SU-DHL-6 (cell line): ENCODE results near the gene SCAMP5.

ENCODE experiments used
- H2AFZ ChIP-seq: fragments of 200-600 bp; sonication (generic); 2 replicates; pipeline ENCODE4 v1.6.1; 2014; ENCODE audit warnings: low read depth, mild to moderate bottlenecking, moderate library complexity, mixed read lengths, antibody characterized with exemption, low read length; ENCODE audit not compliant: severe bottlenecking
- H3F3A ChIP-seq: fragments of 200-600 bp; shearing (Covaris generic); 2 replicates; pipeline ENCODE4 v1.6.0; 2016; ENCODE audit warnings: antibody characterized with exemption, mild to moderate bottlenecking; ENCODE audit not compliant: insufficient read depth
- H3K27ac ChIP-seq: fragments of 200-600 bp; sonication (generic); 2 replicates; pipeline ENCODE4 v1.5.1; 2016; ENCODE audit warnings: low read depth, mild to moderate bottlenecking, low read length, moderate library complexity, mixed read lengths
- H3K27me3 ChIP-seq: fragments of 200-600 bp; sonication (generic), shearing (Covaris generic); 2 replicates; pipeline ENCODE4 v1.6.0; 2014; ENCODE audit warnings: mild to moderate bottlenecking, low read length
- H3K36me3 ChIP-seq: fragments of 200-600 bp; sonication (generic); 2 replicates; pipeline ENCODE4 v1.6.1; 2014; ENCODE audit warnings: mild to moderate bottlenecking, low read length, mixed read lengths
- H3K4me2 ChIP-seq: fragments of 300-600, 200-600 bp; shearing (Covaris generic), sonication (generic); 2 replicates; pipeline ENCODE4 v1.6.0; 2014; ENCODE audit warnings: low read length, low read depth, mild to moderate bottlenecking; ENCODE audit not compliant: poor library complexity, severe bottlenecking
- H3K4me3 ChIP-seq: fragments of 200-600 bp; sonication (generic); 2 replicates; pipeline ENCODE4 v1.5.1; 2014; ENCODE audit warnings: antibody characterized with exemption, low read length, mild to moderate bottlenecking, mixed read lengths; ENCODE audit not compliant: insufficient read depth, poor library complexity, severe bottlenecking
- H3K79me2 ChIP-seq: fragments of 200-600 bp; sonication (generic); 2 replicates; pipeline ENCODE4 v1.6.1; 2014; ENCODE audit warnings: mild to moderate bottlenecking, low read length, moderate library complexity; ENCODE audit not compliant: insufficient read depth
- H3K9ac ChIP-seq: fragments of 200-600 bp; sonication (generic); 2 replicates; pipeline ENCODE4 v1.7.0; 2014; ENCODE audit warnings: mild to moderate bottlenecking, low read length
- H3K9me2 ChIP-seq: fragments of 200-600 bp; sonication (generic); replicated peaks from 2 replicates; pipeline ENCODE4 v1.6.1; 2014; ENCODE audit warnings: low read length; ENCODE audit not compliant: insufficient read depth
- H3K9me3 ChIP-seq: fragments of 200-600 bp; sonication (generic); 2 replicates; pipeline ENCODE4 v1.6.1; 2014; ENCODE audit warnings: low read length, mixed read lengths; ENCODE audit not compliant: insufficient read depth
- H4K20me1 ChIP-seq: fragments of 200-600 bp; sonication (generic); 2 replicates; pipeline ENCODE4 v1.6.1; 2014; ENCODE audit warnings: low read depth, mild to moderate bottlenecking, antibody characterized with exemption, low read length, moderate library complexity, mixed read lengths
- EZH2phosphoT487 ChIP-seq: fragments of 200-600 bp; sonication (generic), shearing (Covaris generic); conservative IDR thresholded peaks from 2 replicates; pipeline ENCODE4 v1.6.1; 2018; ENCODE audit warnings: mild to moderate bottlenecking, antibody characterized with exemption, low read length, moderate library complexity, mixed read lengths
- TF ChIP-seq, protein P1 (sequence below): fragments of 200-600 bp; sonication (generic); IDR thresholded peaks from one replicate; pipeline ENCODE4 v1.5.1; 2017; ENCODE audit warnings: antibody characterized with exemption, mild to moderate bottlenecking, low read length, moderate library complexity; ENCODE audit not compliant: insufficient read depth, poor library complexity, severe bottlenecking

Gene SCAMP5

GRCh38 chr15:74954515-74954914, 40.8 kb upstream of the SCAMP5 start:
- TF ChIP-seq EZH2phosphoT487: no peak
- TF ChIP-seq, protein P1, sequence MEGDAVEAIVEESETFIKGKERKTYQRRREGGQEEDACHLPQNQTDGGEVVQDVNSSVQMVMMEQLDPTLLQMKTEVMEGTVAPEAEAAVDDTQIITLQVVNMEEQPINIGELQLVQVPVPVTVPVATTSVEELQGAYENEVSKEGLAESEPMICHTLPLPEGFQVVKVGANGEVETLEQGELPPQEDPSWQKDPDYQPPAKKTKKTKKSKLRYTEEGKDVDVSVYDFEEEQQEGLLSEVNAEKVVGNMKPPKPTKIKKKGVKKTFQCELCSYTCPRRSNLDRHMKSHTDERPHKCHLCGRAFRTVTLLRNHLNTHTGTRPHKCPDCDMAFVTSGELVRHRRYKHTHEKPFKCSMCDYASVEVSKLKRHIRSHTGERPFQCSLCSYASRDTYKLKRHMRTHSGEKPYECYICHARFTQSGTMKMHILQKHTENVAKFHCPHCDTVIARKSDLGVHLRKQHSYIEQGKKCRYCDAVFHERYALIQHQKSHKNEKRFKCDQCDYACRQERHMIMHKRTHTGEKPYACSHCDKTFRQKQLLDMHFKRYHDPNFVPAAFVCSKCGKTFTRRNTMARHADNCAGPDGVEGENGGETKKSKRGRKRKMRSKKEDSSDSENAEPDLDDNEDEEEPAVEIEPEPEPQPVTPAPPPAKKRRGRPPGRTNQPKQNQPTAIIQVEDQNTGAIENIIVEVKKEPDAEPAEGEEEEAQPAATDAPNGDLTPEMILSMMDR: no peak
- peaks cover 24% of the 10 kb centered on the region for H3K79me2 ChIP-seq
- no peaks in the 10 kb centered on the region for H3K36me3 ChIP-seq
- H3K4me2 ChIP-seq: peak overlapping the region; percentile 81
- H4K20me1 ChIP-seq: no peaks in the 10 kb centered on the region
- peak overlapping the region; percentile 77 for H3K9ac ChIP-seq
- no peak overlapping the region; the same call in 1 of the 2 replicates for H3K27ac ChIP-seq
- no peak overlapping the region for H2AFZ ChIP-seq
- peak overlapping the region; percentile 63 for H3K4me3 ChIP-seq
- 0 out of 2 replicates have a peak, but pooled peaks cover 4% of the 10 kb centered on the region for H3F3A ChIP-seq
- H3K9me2 ChIP-seq: no peaks in the 10 kb centered on the region
- no peaks in the 10 kb centered on the region for H3K9me3 ChIP-seq
- H3K27me3 ChIP-seq: no peaks in the 10 kb centered on the region

GRCh38 chr15:74955017-74955416, 40.3 kb upstream of the SCAMP5 start:
- H3K79me2 ChIP-seq: peaks cover 24% of the 10 kb centered on the region
- H4K20me1 ChIP-seq: no peaks in the 10 kb centered on the region
- no peak overlapping the region for H2AFZ ChIP-seq
- peak overlapping the region; percentile 81 for H3K4me2 ChIP-seq
- H3K9ac ChIP-seq: peak overlapping the region; percentile 77
- H3K27ac ChIP-seq: peak overlapping the region; percentile 14
- no peaks in the 10 kb centered on the region for H3K36me3 ChIP-seq
- TF ChIP-seq, protein P1: no peak
- TF ChIP-seq EZH2phosphoT487: no peak
- no peaks in the 10 kb centered on the region for H3K9me2 ChIP-seq
- H3F3A ChIP-seq: 0 out of 2 replicates have a peak, but pooled peaks cover 4% of the 10 kb centered on the region
- no peaks in the 10 kb centered on the region for H3K27me3 ChIP-seq
- peak overlapping the region; percentile 63 for H3K4me3 ChIP-seq
- no peaks in the 10 kb centered on the region for H3K9me3 ChIP-seq

DNA sequence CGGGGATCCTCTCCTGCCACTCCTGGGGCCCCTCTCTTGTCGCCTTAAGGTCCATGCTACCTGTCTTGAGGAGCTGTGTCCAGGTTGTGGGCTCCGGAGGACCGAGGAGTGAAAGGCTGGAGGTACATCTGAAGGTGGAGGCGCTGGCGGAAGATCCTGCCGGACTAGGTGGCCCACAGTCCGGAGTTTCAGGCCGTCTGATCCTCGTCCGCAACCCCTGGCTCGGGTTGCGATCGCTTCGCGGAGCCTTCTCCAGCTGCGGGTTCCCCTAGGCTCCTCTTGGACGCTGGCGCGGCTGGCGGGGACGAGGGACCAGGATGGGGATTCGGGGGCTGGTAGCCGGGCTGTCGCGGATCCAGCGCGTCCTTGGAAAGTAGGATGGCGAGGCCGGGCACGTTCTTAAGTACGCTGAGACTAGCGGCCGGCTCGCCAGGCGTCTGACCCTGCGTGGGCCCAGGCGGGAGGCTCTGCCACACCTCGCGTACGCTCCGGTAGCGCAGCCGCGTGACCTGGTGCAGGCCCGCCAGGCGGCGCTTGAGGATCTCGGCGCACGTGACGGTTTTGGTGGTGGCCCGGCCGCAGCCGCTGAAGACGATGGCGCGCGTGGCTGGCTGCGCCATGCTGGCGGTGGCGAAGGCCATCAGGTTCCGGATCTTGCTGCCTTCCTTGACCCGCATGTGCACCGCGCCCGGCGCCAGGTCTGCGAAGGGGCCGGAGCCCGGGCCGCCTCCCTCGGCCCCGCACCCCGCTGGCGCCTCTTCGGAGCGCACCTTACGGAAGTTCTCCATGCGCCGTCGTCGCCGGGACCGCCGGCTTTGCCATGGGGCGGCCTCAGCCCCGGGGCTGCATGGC, 39.3 kb upstream of the SCAMP5 start:
- Histone ChIP-seq H3K27ac (peak overlapping the region; percentile 68), H3K9me3 (no peaks in the 10 kb centered on the region), H3K4me3 (peak overlapping the region; percentile 63), H3K4me2 (peak overlapping the region; percentile 81), H3K79me2 (peaks cover 24% of the 10 kb centered on the region), H3F3A (0 out of 2 replicates have a peak, but pooled peaks cover 4% of the 10 kb centered on the region), H3K9me2 (no peaks in the 10 kb centered on the region), H3K36me3 (no peaks in the 10 kb centered on the region), H2AFZ (peak overlapping the region; percentile 82), H3K27me3 (no peaks in the 10 kb centered on the region), H3K9ac (peak overlapping the region; percentile 77), H4K20me1 (no peaks in the 10 kb centered on the region)
- TF ChIP-seq, protein P1: peak; percentile 39
- no peak for TF ChIP-seq EZH2phosphoT487
